Measurements from ENCODE around the gene NTHL1. TPM values are rescaled to one million over a fixed set of nuclear protein-coding genes. Genes with fewer than 3 reads are reported as not detected.
A peak's percentile ranks its signal among the peaks of the same experiment; 100 is the strongest.

The NTHL1 gene
- total RNA-seq, 1 experiment from 2014 or later: 33.9 TPM

DNA sequence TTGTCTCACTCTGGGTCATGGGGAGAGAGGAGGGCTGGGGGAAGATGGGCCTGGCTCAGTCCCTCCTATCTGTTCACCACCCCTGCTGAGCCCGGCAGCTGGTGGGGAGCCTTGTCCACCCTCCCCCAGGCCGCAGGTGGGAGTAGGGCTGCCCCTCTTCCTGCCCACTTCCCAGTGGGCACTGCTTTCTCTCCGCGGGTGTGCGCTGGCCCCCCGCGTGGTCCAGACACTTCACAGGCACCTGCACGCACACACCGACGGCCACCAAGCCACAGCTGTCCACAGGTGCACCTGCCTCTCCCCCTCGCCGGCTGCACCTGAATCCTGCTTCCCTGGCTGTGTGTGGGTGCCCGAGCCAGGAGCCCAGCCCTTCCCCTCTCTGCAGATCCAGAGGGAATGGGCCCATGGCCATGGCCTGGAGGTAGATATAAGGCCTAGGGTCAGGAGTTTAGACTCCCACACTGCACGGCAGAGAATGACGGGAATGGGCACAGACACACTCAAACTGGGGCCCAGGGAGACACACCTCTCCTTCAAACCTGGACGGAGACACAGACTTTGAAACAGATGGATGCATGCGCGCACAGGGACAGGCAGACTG is 18.9 kb downstream of the NTHL1 start:
- DNase-seq (ENCODE audit: low read depth in 1 of 2, low spot score in 2 of 2): no peak
- Histone ChIP-seq H3K4me1 (replicated peaks) (peaks cover 36% of the 10 kb centered on the region), H3K4me3 (no peak overlapping the region), H3K9me3 (replicated peaks) (no peaks in the 10 kb centered on the region), H3K27me3 (replicated peaks) (no peaks in the 10 kb centered on the region), H3K27ac (no peak overlapping the region), H3K36me3 (peaks cover 20% of the 10 kb centered on the region)

DNA sequence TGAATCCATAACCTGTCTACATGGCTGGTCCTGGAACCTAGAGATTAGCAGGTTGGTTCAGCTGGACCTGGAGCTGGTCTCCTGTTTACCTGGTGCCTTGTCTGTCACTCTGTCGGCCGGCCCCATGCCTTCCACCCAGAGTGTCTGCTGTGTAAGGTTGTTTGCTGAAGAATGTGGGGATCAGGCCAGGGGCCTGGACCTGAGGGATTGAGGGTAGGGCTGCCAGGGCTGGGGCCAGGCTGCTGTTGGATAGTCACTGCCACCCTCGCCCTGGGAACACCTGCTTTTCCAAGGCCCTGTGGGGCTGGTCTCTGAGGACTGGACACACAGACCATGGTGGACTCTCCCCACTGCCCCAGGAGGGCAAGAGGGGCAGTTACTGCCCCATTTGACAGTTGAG is 19.5 kb downstream of the NTHL1 start:
- no peak for DNase-seq (ENCODE audit: low read depth in 1 of 2, low spot score in 2 of 2)
- no peak overlapping the region for H3K27ac ChIP-seq
- H3K36me3 ChIP-seq: peaks cover 14% of the 10 kb centered on the region
- H3K9me3 ChIP-seq (replicated peaks): no peaks in the 10 kb centered on the region
- no peak overlapping the region for H3K4me3 ChIP-seq
- H3K27me3 ChIP-seq (replicated peaks): no peaks in the 10 kb centered on the region
- peaks cover 36% of the 10 kb centered on the region for H3K4me1 ChIP-seq (replicated peaks)

- Histone ChIP-seq H3K27ac (no peak overlapping the region), H3K4me3 (peak overlapping the region; percentile 55), H3K36me3 (peaks cover 6% of the 10 kb centered on the region), H3K27me3 (replicated peaks) (no peaks in the 10 kb centered on the region), H3K4me1 (replicated peaks) (peaks cover 36% of the 10 kb centered on the region), H3K9me3 (replicated peaks) (no peaks in the 10 kb centered on the region)
- DNase-seq (ENCODE audit: low read depth in 1 of 2, low spot score in 2 of 2): peak in 1 of 2 experiments; percentile 20
Measured at GRCh38 chr16:2027024-2028010, 20.3 kb downstream of the NTHL1 start.

- peak within 1 kb of the TSS; percentile 55 for H3K4me3 ChIP-seq
Measured at GRCh38 chr16:2026461-2027023, 21.1 kb downstream of the NTHL1 start, which contains the start of gene NHERF2. Gene NHERF2 (plus strand): TSS chr16:2026902. CDS start chr16:2027006, 104 bp downstream.

DNA sequence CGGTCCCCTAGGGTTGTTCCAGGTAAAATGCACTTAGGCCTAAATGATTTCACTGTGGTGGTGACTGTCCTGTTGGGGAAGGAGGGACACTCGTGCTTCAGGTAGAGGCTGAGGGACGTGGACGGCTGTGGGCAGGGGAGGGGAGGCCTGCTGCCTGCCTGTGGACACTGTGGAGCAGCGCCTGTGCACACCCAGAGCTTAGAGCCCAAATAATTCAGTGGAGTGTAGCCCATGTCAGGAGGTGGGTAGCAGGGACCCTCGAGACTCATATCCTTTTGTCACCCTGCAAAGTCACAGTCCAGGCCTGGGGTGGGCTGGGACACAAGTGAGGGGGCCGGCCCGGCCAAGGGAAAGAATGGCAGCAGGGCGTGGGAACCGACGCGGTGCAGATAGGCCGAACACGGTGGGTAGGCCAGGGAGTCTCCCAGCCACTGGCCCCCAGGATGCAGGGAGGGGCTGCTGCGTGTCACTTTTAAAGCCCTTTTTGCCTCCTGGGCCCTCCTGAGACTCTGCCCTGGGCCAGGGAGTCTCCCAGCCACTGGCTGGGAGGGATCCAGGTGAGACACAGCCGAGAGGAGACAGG is 21.7 kb downstream of the NTHL1 start:
- H3K9me3 ChIP-seq (replicated peaks): no peaks in the 10 kb centered on the region
- no peak for DNase-seq (ENCODE audit: low read depth in 1 of 2, low spot score in 2 of 2)
- H3K4me1 ChIP-seq (replicated peaks): peaks cover 33% of the 10 kb centered on the region
- no peak overlapping the region for H3K27ac ChIP-seq
- H3K4me3 ChIP-seq: no peak overlapping the region; the same call in 1 of the 2 replicates
- H3K27me3 ChIP-seq (replicated peaks): peaks cover under 1% of the 10 kb centered on the region
- peaks cover 2% of the 10 kb centered on the region; the same call in 1 of the 2 replicates for H3K36me3 ChIP-seq

More at GRCh38 chr16:2026461-2027023, 21.1 kb downstream of the NTHL1 start, which contains the start of gene NHERF2:
- no peaks in the 10 kb centered on the region for H3K27me3 ChIP-seq (replicated peaks)
- no peak within 1 kb of the TSS for H3K27ac ChIP-seq
- H3K36me3 ChIP-seq: peaks cover 2% of the 10 kb centered on the region; the same call in 1 of the 2 replicates
- H3K9me3 ChIP-seq (replicated peaks): no peaks in the 10 kb centered on the region
- no peak for DNase-seq (ENCODE audit: low read depth in 1 of 2, low spot score in 2 of 2)
- H3K4me1 ChIP-seq (replicated peaks): peaks cover 33% of the 10 kb centered on the region

DNA sequence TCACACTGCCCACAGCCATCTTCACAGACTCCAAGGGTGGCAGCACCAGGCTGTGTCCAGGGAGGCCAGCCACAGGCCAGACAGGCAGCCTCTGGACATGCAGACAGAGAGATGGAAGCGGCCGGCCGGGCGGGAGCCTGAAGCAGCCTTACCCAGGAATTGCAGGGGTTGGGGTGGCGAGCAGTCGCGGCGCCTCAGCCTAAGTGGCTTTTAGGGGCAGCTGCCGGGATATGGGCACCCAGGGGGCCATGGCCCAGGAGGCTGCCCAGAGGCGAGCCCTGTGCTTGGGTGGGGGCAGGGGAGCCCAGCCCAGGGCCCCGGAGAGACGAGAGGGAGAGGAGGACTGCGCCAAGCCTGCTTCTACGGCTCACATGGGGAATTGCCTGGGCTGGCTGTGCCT is 22.4 kb downstream of the NTHL1 start:
- peaks cover 38% of the 10 kb centered on the region for H3K4me1 ChIP-seq (replicated peaks)
- no peaks in the 10 kb centered on the region for H3K9me3 ChIP-seq (replicated peaks)
- H3K27me3 ChIP-seq (replicated peaks): peaks cover 8% of the 10 kb centered on the region
- DNase-seq (ENCODE audit: low read depth in 1 of 2, low spot score in 2 of 2): no peak
- peaks cover 2% of the 10 kb centered on the region; the same call in 1 of the 2 replicates for H3K36me3 ChIP-seq
- no peak overlapping the region for H3K27ac ChIP-seq
- H3K4me3 ChIP-seq: no peak overlapping the region

DNA sequence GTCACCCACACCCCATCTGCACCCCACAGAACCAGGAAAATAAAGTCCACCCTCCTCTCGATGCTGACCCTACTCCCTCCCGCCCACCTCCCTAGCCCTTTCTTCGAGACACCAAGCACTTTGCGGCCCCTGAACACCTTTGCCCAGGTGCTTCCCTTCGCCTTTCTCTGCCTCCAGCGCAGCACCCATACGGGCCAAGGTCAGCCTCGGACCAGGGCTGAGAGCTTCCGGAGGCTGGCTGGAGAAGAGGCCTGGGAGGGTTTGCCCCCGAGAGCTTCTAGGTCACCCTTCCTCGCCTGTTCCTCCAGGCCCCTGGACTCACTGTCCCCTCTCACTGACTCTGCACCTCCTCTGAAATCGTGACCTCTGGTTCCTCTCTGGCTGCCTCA is 23.6 kb downstream of the NTHL1 start:
- Histone ChIP-seq H3K4me3 (no peak overlapping the region), H3K27me3 (replicated peaks) (peaks cover 20% of the 10 kb centered on the region), H3K4me1 (replicated peaks) (peaks cover 47% of the 10 kb centered on the region), H3K27ac (no peak overlapping the region), H3K9me3 (replicated peaks) (no peaks in the 10 kb centered on the region), H3K36me3 (no peaks in the 10 kb centered on the region)
- DNase-seq (ENCODE audit: low read depth in 1 of 2, low spot score in 2 of 2): no peak

DNA sequence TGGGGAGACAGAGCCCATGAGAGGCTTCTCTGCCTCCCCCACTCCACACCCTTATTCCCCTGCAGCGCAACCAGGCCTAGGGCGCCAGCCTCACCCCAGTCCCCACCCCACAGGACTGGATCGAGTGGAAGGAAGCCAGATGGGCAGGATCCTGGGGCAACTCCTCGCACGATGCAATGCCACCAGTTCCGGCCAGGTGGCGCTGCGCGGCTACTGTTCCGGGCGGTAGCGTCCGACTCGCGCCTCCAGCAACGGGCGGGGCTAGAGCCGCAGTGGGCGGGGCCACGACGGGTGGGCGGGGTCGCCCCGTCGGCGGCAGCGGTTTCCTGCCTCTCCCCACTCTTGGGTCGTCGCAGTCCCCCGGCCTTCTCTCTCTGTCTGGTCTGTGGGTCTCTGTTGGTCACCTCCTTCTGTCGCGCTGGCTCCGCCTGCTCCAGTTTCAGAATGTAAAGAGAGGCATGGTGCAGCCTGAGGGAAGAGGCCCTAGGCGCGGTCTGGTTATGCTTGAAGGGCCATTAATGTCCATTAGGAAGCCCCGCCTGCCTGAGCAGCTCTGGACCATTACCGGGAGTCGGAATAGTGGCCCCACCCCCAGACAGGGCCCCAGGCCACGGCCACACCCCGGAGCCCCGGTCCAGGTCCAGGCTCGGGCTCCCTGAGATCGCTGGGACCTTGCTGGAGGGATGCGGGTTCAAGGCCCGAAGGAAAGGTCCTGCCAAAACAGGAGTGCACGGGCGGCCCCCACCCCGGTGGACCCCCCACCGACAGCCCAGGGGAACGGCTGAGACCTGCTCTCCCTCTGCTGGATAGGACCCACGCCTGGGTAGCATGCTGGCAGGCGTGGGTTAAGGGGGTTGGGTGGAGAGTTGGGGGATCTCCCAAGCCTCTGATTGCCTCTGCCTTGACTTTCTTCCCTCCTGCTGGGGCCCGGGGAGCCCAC is 24.3 kb downstream of the NTHL1 start:
- Histone ChIP-seq H3K4me3 (peak overlapping the region; percentile 14), H3K4me1 (replicated peaks) (peaks cover 47% of the 10 kb centered on the region), H3K36me3 (no peaks in the 10 kb centered on the region), H3K27ac (peak overlapping the region; percentile 22; the same call in 1 of the 2 replicates), H3K27me3 (replicated peaks) (peaks cover 24% of the 10 kb centered on the region), H3K9me3 (replicated peaks) (no peaks in the 10 kb centered on the region)
- DNase-seq (ENCODE audit: low read depth in 1 of 2, low spot score in 2 of 2): peak; percentile 92

GRCh38 chr16:2022723-2023091 is 24.9 kb downstream of the NTHL1 start:
- Histone ChIP-seq H3K4me3 (peak overlapping the region; percentile 14), H3K27me3 (replicated peaks) (peaks cover 24% of the 10 kb centered on the region), H3K4me1 (replicated peaks) (peaks cover 44% of the 10 kb centered on the region), H3K9me3 (replicated peaks) (no peaks in the 10 kb centered on the region), H3K36me3 (no peaks in the 10 kb centered on the region), H3K27ac (no peak overlapping the region)
- DNase-seq (ENCODE audit: low read depth in 1 of 2, low spot score in 2 of 2): peak in 1 of 2 experiments; percentile 72

GRCh38 chr16:2019921-2020831 is 27.5 kb downstream of the NTHL1 start:
- Histone ChIP-seq H3K27ac (no peak overlapping the region), H3K27me3 (replicated peaks) (peaks cover 24% of the 10 kb centered on the region), H3K4me1 (replicated peaks) (peaks cover 31% of the 10 kb centered on the region), H3K36me3 (no peaks in the 10 kb centered on the region), H3K4me3 (no peak overlapping the region), H3K9me3 (replicated peaks) (no peaks in the 10 kb centered on the region)
- DNase-seq (ENCODE audit: low read depth in 1 of 2, low spot score in 2 of 2): no peak

- Histone ChIP-seq H3K4me3 (no peak within 1 kb of the TSS), H3K4me1 (replicated peaks) (peaks cover 31% of the 10 kb centered on the region), H3K27me3 (replicated peaks) (peaks cover 24% of the 10 kb centered on the region), H3K36me3 (no peaks in the 10 kb centered on the region), H3K27ac (no peak within 1 kb of the TSS), H3K9me3 (replicated peaks) (no peaks in the 10 kb centered on the region)
- no peak for DNase-seq (ENCODE audit: low read depth in 1 of 2, low spot score in 2 of 2)
Measured at GRCh38 chr16:2019518-2019920, 28.1 kb downstream of the NTHL1 start, which contains the start of gene NPW. Gene NPW (plus strand): TSS chr16:2019785.

DNA sequence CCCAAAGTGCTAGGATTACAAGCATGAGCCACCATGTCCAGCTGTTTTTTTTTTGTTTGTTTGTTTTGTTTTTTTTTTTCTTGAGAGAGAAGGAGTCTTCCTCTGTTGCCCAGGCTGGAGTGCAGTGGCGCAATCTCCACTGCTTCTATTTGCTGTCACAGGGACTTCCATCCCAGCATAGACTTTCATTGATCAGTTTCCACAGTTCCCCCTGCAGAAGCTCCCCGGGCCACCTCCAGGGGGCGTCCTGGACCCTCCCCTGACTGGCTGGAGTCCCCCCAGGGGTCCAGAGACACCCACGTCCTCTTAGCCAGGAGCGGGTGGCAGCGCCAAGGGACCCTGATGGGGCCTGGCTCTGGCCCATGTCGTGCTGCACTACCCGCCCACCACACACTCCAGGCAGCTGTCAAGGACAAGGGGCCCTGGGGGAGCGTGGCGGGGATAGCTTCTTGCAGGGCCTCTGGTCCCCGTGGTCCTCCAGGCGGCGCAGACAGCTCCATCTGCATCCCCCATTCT is 31.2 kb downstream of the NTHL1 start:
- no peak overlapping the region for H3K27ac ChIP-seq
- no peak overlapping the region for H3K4me3 ChIP-seq
- H3K9me3 ChIP-seq (replicated peaks): no peaks in the 10 kb centered on the region
- no peak for DNase-seq (ENCODE audit: low read depth in 1 of 2, low spot score in 2 of 2)
- peaks cover 24% of the 10 kb centered on the region for H3K27me3 ChIP-seq (replicated peaks)
- no peaks in the 10 kb centered on the region for H3K36me3 ChIP-seq
- H3K4me1 ChIP-seq (replicated peaks): peaks cover 14% of the 10 kb centered on the region

All from SJSA1 (cell line).